Epithelial cell of esophagus (primary cell): Measurements from ENCODE around the gene KCNC4.
A peak's percentile ranks its signal among the peaks of the same experiment; 100 is the strongest.

Experiments used
- DNase-seq: peaks from one replicate; pipeline ENCODE4 v3.0.0; 2010; ENCODE audit warnings: low read depth
- H3K4me3 ChIP-seq: 2 replicates; pipeline ENCODE4 v1.5.1; 2011; ENCODE audit warnings: mild to moderate bottlenecking, low read length, control low read depth
- CTCF ChIP-seq: IDR thresholded peaks from 2 replicates; pipeline ENCODE4 v1.5.1; 2011; ENCODE audit warnings: low read depth, mild to moderate bottlenecking, low read length, control low read depth, inconsistent platforms; ENCODE audit not compliant: insufficient read depth; ENCODE audit errors: missing control alignments

KCNC4 gene

DNA sequence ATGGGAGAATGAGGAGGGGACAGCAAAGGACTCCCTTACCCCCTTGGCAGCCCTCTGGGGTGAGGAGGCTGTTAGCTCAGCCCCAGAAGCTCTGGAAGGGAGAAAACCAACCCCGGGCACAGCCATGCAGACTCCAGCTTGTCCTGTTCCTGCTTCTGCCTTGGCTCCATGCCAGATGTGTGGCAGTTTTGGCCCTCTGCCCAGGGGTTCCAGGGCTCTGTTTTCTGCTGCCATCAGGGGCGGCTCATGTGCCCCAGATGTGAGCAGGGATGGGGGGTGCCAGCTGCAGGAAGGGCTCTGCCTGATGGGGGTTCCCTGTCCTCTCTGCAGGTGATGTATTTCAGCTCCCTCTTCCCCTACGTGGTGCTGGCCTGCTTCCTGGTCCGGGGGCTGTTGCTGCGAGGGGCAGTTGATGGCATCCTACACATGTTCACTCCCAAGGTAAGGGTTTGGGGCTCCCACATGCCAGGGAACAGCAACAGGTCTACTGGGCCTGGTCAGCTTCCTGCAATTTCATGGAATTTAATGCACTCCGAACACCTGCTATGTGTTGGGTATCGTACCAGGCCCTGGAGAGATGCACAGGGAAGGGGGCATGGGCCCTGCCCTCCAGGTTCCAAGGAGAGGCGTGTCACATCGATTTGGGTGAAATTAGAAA, 33.7 kb upstream of the KCNC4 start:
- no peak overlapping the region for H3K4me3 ChIP-seq
- peak; percentile 53 for DNase-seq
- no peak for TF ChIP-seq CTCF

DNA sequence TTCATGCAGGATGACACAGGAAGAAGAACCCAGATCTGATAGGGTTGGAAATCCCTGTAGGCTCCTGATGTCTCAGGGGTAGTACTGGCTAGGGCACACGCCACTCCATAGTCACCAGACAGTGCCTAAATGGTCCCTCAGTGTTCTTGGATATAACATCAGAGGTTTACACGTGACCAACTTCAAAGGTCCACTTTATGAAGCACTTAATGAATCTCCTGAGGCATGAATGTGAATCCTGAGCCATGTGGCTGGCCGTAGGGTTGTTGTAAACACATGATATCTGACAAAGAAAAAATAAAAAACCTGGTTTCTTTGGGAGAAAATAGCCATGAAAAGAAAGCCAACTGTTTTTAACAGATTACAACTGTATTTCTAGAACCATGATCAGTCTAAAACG, 32.3 kb upstream of the KCNC4 start:
- DNase-seq = no peak
- TF ChIP-seq CTCF = no peak
- H3K4me3 ChIP-seq = no peak overlapping the region

DNA sequence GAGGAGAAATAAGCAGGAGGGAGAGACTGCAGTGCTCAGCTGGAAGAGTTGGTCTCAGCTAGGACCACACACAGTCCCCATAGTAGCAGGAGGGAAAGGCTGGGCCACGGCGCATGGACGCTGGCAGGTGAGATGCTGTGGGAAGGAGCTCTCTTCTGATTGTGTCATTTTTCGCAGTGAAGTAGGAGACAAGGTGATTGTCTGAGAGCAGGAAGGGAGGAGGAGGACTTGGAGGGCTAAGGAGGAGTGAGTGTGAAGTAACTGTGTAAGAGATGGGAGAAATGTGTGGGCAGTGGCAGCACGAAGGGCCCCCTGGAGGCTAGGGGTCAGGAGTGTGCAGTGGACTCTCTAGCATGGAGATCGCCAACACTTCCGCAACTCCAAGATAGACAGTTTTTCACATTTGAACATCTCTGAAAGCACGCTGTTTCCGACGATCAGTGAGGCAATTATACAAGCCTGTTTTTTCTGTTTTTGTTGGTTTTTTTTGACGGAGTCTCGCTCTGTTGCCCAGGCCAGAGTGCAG, 26.4 kb upstream of the KCNC4 start:
- TF ChIP-seq CTCF = no peak
- no peak for DNase-seq
- no peak overlapping the region for H3K4me3 ChIP-seq

DNA sequence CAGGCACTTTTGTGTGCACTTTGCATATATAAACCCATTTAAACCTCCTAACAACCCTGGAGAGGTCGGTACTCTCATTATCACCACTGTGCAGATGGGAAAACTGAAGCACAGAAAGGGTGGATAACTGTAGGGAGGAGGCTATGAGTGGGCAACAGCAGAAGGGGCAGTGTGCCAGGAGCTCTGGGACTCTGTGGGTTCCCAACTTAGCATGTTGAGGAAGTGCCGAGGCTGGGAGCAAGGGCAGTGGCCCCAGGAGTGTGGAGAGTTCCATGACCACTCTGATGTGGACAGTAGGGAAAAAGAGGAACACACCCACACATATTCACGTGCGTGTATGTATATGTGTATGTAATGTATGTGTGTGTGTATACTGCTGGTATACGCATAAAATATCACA, 25.7 kb upstream of the KCNC4 start:
- TF ChIP-seq CTCF = no peak
- no peak for DNase-seq
- no peak overlapping the region for H3K4me3 ChIP-seq

- no peak overlapping the region for H3K4me3 ChIP-seq
- no peak for DNase-seq
- no peak for TF ChIP-seq CTCF
Observed at GRCh38 chr1:110185181-110185580, 24.9 kb upstream of the KCNC4 start.

DNA sequence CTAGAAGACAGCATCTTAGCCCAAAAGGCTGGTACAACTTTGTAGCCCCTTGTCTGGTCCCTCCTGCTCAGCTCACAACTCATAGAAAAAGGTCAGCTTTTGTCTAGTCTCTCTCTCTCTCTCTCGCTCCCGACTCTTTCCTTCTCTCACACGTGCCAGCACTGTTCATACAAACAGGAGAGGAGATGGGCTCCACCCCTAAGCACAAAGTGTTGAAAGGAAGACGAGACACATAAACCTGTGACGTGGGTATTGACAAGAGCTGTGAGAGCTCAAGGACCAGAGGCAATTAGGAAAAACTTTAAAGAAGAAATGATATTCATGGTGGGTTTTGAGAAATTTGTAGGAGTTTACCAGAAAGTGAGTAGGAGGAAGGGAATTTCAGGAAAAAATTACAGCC, 23.6 kb upstream of the KCNC4 start:
- TF ChIP-seq CTCF = no peak
- peak; percentile 14 for DNase-seq

More for the DNA sequence above, 23.6 kb upstream of the KCNC4 start:
- no peak overlapping the region for H3K4me3 ChIP-seq
